ENCODE measurements around the gene ZNF444.
"Not testable (repeated sequence)": the region's sequence is repeated elsewhere in the genome, so short reads cannot be mapped to it uniquely, and the experiment has no call there.

ZNF444 gene

GRCh38 chr19:56099638-56100539, 41.2 kb upstream of the ZNF444 start:
- Histone ChIP-seq H3K4me3 (ENCODE audit: low read length) (no peak overlapping the region), H3K36me3 (ENCODE audit: control insufficient read depth, insufficient read depth, low read length, severe bottlenecking) (peaks cover 50% of the 10 kb centered on the region), H3K4me1 (ENCODE audit: control insufficient read depth, insufficient read depth, low read length) (no peaks in the 10 kb centered on the region), H3K27me3 (replicated peaks; ENCODE audit: control insufficient read depth, insufficient read depth, low read length) (no peaks in the 10 kb centered on the region), H3K9me3 (ENCODE audit: control insufficient read depth, low read length) (no peaks in the 10 kb centered on the region), H3K9ac (ENCODE audit: low read length) (no peak overlapping the region)
- DNase-seq (ENCODE audit: low read depth), result no peak

- Histone ChIP-seq H3K9me3 (ENCODE audit: control insufficient read depth, low read length) (no peaks in the 10 kb centered on the region), H3K4me1 (ENCODE audit: control insufficient read depth, insufficient read depth, low read length) (peaks cover 8% of the 10 kb centered on the region), H3K4me3 (ENCODE audit: low read length) (no peak overlapping the region), H3K27me3 (replicated peaks; ENCODE audit: control insufficient read depth, insufficient read depth, low read length) (no peaks in the 10 kb centered on the region), H3K9ac (ENCODE audit: low read length) (no peak overlapping the region), H3K36me3 (ENCODE audit: control insufficient read depth, insufficient read depth, low read length, severe bottlenecking) (peaks cover 43% of the 10 kb centered on the region)
- DNase-seq (ENCODE audit: low read depth), result no peak
These were observed 40.0 kb upstream of the ZNF444 start for GRCh38 chr19:56101095-56101494.

DNA sequence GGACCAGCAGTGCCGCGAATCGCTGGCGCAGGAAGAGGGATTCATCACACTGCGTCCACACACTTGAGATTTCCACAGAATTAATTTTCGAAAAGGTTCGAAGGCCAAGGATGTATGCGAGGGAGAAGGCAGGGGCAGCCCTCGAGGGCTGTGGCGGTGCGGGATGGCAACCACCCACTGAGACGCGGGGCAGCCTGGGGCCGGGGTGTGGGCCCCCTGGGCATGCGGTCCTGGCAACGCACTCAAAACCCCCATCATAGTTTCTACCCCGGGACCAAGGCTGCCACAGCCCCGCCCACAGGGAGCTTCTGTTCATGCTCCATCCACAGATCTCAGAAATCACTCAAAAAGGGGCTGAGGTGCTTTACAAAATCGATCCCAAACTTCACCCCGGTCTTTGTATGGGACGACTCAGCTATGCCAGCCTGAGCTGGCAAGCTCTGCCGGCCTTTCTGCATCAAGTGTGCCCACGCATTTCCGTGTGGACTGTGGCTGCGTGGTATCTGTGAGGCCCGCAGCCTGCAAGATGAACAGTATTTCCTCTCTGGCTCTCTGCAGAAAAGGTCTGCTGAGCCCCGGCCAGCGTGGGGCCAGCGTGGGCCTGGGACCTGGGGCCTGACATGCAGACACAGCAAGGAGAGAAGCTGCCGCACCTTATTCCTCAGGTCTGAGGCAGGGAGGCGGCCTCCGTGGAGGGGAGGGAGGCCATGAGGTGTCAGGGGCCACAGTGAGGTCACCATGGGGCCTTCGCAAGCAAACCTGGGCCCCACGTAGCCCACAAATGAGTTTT, 39.1 kb upstream of the ZNF444 start:
- peaks cover 10% of the 10 kb centered on the region for H3K4me1 ChIP-seq (ENCODE audit: control insufficient read depth, insufficient read depth, low read length)
- DNase-seq (ENCODE audit: low read depth), result no peak
- H3K9ac ChIP-seq (ENCODE audit: low read length), result no peak overlapping the region
- H3K36me3 ChIP-seq (ENCODE audit: control insufficient read depth, insufficient read depth, low read length, severe bottlenecking), result peaks cover 45% of the 10 kb centered on the region
- no peak overlapping the region for H3K4me3 ChIP-seq (ENCODE audit: low read length)
- H3K27me3 ChIP-seq (replicated peaks; ENCODE audit: control insufficient read depth, insufficient read depth, low read length), result no peaks in the 10 kb centered on the region
- H3K9me3 ChIP-seq (ENCODE audit: control insufficient read depth, low read length), result no peaks in the 10 kb centered on the region

GRCh38 chr19:56103027-56103614, 38.0 kb upstream of the ZNF444 start:
- Histone ChIP-seq H3K4me3 (ENCODE audit: low read length) (no peak overlapping the region), H3K9me3 (ENCODE audit: control insufficient read depth, low read length) (no peaks in the 10 kb centered on the region), H3K9ac (ENCODE audit: low read length) (no peak overlapping the region), H3K27me3 (replicated peaks; ENCODE audit: control insufficient read depth, insufficient read depth, low read length) (no peaks in the 10 kb centered on the region), H3K36me3 (ENCODE audit: control insufficient read depth, insufficient read depth, low read length, severe bottlenecking) (peaks cover 36% of the 10 kb centered on the region), H3K4me1 (ENCODE audit: control insufficient read depth, insufficient read depth, low read length) (peaks cover 12% of the 10 kb centered on the region)
- no peak for DNase-seq (ENCODE audit: low read depth)

DNA sequence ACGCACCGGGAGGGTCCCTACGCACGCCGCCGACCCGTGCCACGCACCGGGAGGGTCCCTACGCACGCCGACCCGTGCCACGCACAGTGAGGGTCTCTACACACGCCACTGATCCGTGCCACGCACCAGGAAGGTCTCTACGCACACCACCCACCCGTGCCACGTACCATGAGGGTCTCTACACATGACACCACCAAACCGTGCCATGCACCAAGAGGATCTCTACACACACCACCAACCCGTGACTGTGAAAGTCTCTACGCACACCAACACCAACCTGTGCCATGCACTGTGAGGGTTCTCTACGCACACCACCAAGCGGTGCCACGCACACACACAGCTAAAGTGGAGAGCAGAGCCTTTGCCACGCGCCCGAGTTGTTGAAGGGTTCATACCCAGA, 36.7 kb upstream of the ZNF444 start:
- Histone ChIP-seq H3K9ac (ENCODE audit: low read length) (no peak overlapping the region), H3K36me3 (ENCODE audit: control insufficient read depth, insufficient read depth, low read length, severe bottlenecking) (peaks cover 26% of the 10 kb centered on the region), H3K4me1 (ENCODE audit: control insufficient read depth, insufficient read depth, low read length) (peaks cover 24% of the 10 kb centered on the region), H3K9me3 (ENCODE audit: control insufficient read depth, low read length) (no peaks in the 10 kb centered on the region), H3K4me3 (ENCODE audit: low read length) (no peak overlapping the region), H3K27me3 (replicated peaks; ENCODE audit: control insufficient read depth, insufficient read depth, low read length) (no peaks in the 10 kb centered on the region)
- no peak for DNase-seq (ENCODE audit: low read depth)

- DNase-seq (ENCODE audit: low read depth), result no peak
- Histone ChIP-seq H3K27me3 (replicated peaks; ENCODE audit: control insufficient read depth, insufficient read depth, low read length) (no peaks in the 10 kb centered on the region), H3K9ac (ENCODE audit: low read length) (no peak overlapping the region), H3K4me3 (ENCODE audit: low read length) (peak overlapping the region; percentile 33), H3K9me3 (ENCODE audit: control insufficient read depth, low read length) (no peaks in the 10 kb centered on the region), H3K36me3 (ENCODE audit: control insufficient read depth, insufficient read depth, low read length, severe bottlenecking) (peaks cover 21% of the 10 kb centered on the region), H3K4me1 (ENCODE audit: control insufficient read depth, insufficient read depth, low read length) (peaks cover 27% of the 10 kb centered on the region)
These were observed 35.9 kb upstream of the ZNF444 start for GRCh38 chr19:56105090-56105701.

GRCh38 chr19:56105831-56106396, 35.2 kb upstream of the ZNF444 start:
- H3K4me1 ChIP-seq (ENCODE audit: control insufficient read depth, insufficient read depth, low read length), result peaks cover 34% of the 10 kb centered on the region
- peaks cover 20% of the 10 kb centered on the region for H3K36me3 ChIP-seq (ENCODE audit: control insufficient read depth, insufficient read depth, low read length, severe bottlenecking)
- not testable (repeated sequence) for H3K9ac ChIP-seq (ENCODE audit: low read length); H3K27me3 ChIP-seq (replicated peaks; ENCODE audit: control insufficient read depth, insufficient read depth, low read length); H3K9me3 ChIP-seq (ENCODE audit: control insufficient read depth, low read length); H3K4me3 ChIP-seq (ENCODE audit: low read length); DNase-seq (ENCODE audit: low read depth)

GRCh38 chr19:56106397-56106849, 34.7 kb upstream of the ZNF444 start:
- Histone ChIP-seq H3K9ac (ENCODE audit: low read length) (no peak overlapping the region), H3K9me3 (ENCODE audit: control insufficient read depth, low read length) (no peaks in the 10 kb centered on the region), H3K36me3 (ENCODE audit: control insufficient read depth, insufficient read depth, low read length, severe bottlenecking) (peaks cover 15% of the 10 kb centered on the region), H3K27me3 (replicated peaks; ENCODE audit: control insufficient read depth, insufficient read depth, low read length) (no peaks in the 10 kb centered on the region), H3K4me1 (ENCODE audit: control insufficient read depth, insufficient read depth, low read length) (peaks cover 39% of the 10 kb centered on the region), H3K4me3 (ENCODE audit: low read length) (no peak overlapping the region)
- no peak for DNase-seq (ENCODE audit: low read depth)

- H3K36me3 ChIP-seq (ENCODE audit: control insufficient read depth, insufficient read depth, low read length, severe bottlenecking), result peaks cover 10% of the 10 kb centered on the region
- peaks cover 45% of the 10 kb centered on the region for H3K4me1 ChIP-seq (ENCODE audit: control insufficient read depth, insufficient read depth, low read length)
- no peaks in the 10 kb centered on the region for H3K9me3 ChIP-seq (ENCODE audit: control insufficient read depth, low read length)
- DNase-seq (ENCODE audit: low read depth), result no peak
- no peaks in the 10 kb centered on the region for H3K27me3 ChIP-seq (replicated peaks; ENCODE audit: control insufficient read depth, insufficient read depth, low read length)
- no peak overlapping the region for H3K4me3 ChIP-seq (ENCODE audit: low read length)
- H3K9ac ChIP-seq (ENCODE audit: low read length), result no peak overlapping the region
These were observed 34.1 kb upstream of the ZNF444 start for GRCh38 chr19:56106993-56107392.

DNA sequence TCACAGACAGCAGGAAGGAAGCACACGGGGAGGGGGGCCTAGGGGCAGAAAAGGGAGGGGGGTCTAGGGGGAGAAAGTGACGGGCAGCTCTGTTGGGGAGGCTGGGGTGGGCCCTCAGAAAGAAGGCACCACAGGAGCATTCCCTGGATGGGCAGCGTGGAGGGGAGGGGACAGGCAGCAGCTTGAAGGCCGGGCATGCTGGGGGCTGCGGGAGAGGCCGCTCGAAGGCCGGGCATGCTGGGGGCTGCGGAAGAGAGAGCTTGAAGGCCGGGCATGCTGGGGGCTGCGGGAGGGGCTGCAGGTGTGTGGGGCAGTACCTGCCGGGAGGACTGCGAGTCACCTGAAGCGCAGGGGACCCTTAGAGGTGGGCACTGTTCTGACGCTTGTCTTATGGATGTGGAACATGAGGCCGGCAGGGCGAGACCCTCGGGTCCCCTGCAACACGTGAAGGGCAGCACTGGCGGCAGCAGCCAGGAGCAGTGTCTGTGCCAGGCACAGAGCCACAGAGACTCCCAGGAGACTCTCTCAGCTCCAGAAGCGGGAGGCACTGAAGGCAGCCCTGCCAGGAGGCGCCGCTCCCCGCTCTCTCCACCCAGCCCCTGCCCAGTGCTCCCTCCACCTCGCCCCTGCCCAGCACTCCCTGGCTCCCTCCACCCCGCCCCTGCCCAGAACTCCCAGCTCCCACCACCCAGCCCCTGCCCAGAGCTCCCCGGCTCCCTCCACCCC, 33.3 kb upstream of the ZNF444 start:
- Histone ChIP-seq H3K9ac (ENCODE audit: low read length) (no peak overlapping the region), H3K27me3 (replicated peaks; ENCODE audit: control insufficient read depth, insufficient read depth, low read length) (no peaks in the 10 kb centered on the region), H3K9me3 (ENCODE audit: control insufficient read depth, low read length) (no peaks in the 10 kb centered on the region), H3K4me1 (ENCODE audit: control insufficient read depth, insufficient read depth, low read length) (peaks cover 49% of the 10 kb centered on the region), H3K36me3 (ENCODE audit: control insufficient read depth, insufficient read depth, low read length, severe bottlenecking) (peaks cover 4% of the 10 kb centered on the region), H3K4me3 (ENCODE audit: low read length) (no peak overlapping the region)
- DNase-seq (ENCODE audit: low read depth), result no peak

Measured in adipocyte (in vitro differentiated cells).